Prostate gland (tissue), 2 donors: Measurements from ENCODE around the gene PEX14. TPM values are rescaled to one million over a fixed set of nuclear protein-coding genes. Genes with fewer than 3 reads are reported as not detected.
"Not testable (repeated sequence)": the region's sequence is repeated elsewhere in the genome, so short reads cannot be mapped to it uniquely, and the experiment has no call there.

Experiments
- DNase-seq: peaks from one replicate; pipeline ENCODE4 v3.0.0-alpha.2; 2019; ENCODE audit warnings: low spot score
- H3K27ac ChIP-seq, 2 donors: fragments of 200-600 bp; sonication (generic); 2 replicates each; pipeline ENCODE4 v1.5.1; 2017 to 2019
- H3K27me3 ChIP-seq: fragments of 200-600 bp; sonication (generic); replicated peaks from 2 replicates; pipeline ENCODE4 v1.5.1; 2019; ENCODE audit not compliant: insufficient read depth
- H3K36me3 ChIP-seq, 2 donors: fragments of 200-600 bp; sonication (generic); 1 replicate in 1 of 2; 2 replicates in 1 of 2; pipeline versions ENCODE4 v1.5.1 to v1.8.1; 2017 to 2019
- H3K4me1 ChIP-seq: fragments of 200-600 bp; sonication (generic); replicated peaks from 2 replicates; pipeline ENCODE4 v1.5.1; 2019
- H3K4me3 ChIP-seq, 2 donors: fragments of 200-600 bp; sonication (generic); 2 replicates each; pipeline ENCODE4 v1.5.1; 2017 to 2019
- H3K9me3 ChIP-seq: fragments of 200-600 bp; sonication (generic); 2 replicates; pipeline ENCODE4 v1.5.1; 2017
- CTCF ChIP-seq, 4 experiments: fragments of 200-600 bp in 2 of 4; fragments of 450-650 bp in 2 of 4; sonication (generic) in 2 of 4; IDR thresholded peaks; 1 replicate in 3 of 4; 2 replicates in 1 of 4; pipeline ENCODE4 v1.5.1; 2016 to 2019; ENCODE audit warnings: antibody characterized with exemption in 4 of 4, mild to moderate bottlenecking in 2 of 4, moderate library complexity in 2 of 4
- POLR2A ChIP-seq: fragments of 450-650 bp; IDR thresholded peaks from one replicate; pipeline ENCODE4 v1.6.1; 2016; ENCODE audit warnings: antibody characterized with exemption, mild to moderate bottlenecking
- POLR2AphosphoS5 ChIP-seq: sonication (generic); formaldehyde crosslinking; IDR thresholded peaks from one replicate; pipeline ENCODE4 v1.6.1; 2017; ENCODE audit warnings: antibody characterized with exemption
- WGBS: methylation state at CpG from one replicate; pipeline ENCODE4 v1.1.5; 2018; 5-methylcytosine and 5-hydroxymethylcytosine counted together
- intact Hi-C: fragments of 100-400 bp; cut with DNase I; formaldehyde crosslinking; loops from one replicate; pipeline ENCODE4 v1.14.2; 2022
- total RNA-seq, 2 donors: library from RNA; depleted of rRNA; stranded (reverse); fragments of >200 nt; gene quantifications; one replicate each; pipeline ENCODE4 v1.1.0, GENCODE V29; 2016

PEX14 gene
- total RNA-seq, 2 donors from 2014 or later: 26.1 to 34.7 TPM

GRCh38 chr1:10502206-10502605, 27.5 kb downstream of the PEX14 start:
- Histone ChIP-seq H3K27me3 (no peaks in the 10 kb centered on the region), H3K4me1 (no peaks in the 10 kb centered on the region), H3K9me3 (no peaks in the 10 kb centered on the region), H3K36me3 (no peaks in the 10 kb centered on the region), H3K4me3 (no peak overlapping the region), H3K27ac (no peak overlapping the region)
- DNase-seq: no peak
- no peak for TF ChIP-seq CTCF (IDR thresholded peaks at IDR 0.05)
- no peak for TF ChIP-seq POLR2AphosphoS5
- TF ChIP-seq POLR2A: no peak
- intact Hi-C loops: no loop called here
- 62% methylated on average over 5 of the region's 5 CpGs for WGBS

GRCh38 chr1:10504249-10504648, 29.5 kb downstream of the PEX14 start:
- DNase-seq: no peak
- no peak for TF ChIP-seq POLR2A
- no peak for TF ChIP-seq POLR2AphosphoS5
- no peak for TF ChIP-seq CTCF (IDR thresholded peaks at IDR 0.05)
- no peaks in the 10 kb centered on the region for H3K4me1 ChIP-seq
- no peak overlapping the region for H3K27ac ChIP-seq
- 57% methylated on average over 5 of the region's 5 CpGs for WGBS
- H3K36me3 ChIP-seq: no peaks in the 10 kb centered on the region
- no peaks in the 10 kb centered on the region for H3K9me3 ChIP-seq
- intact Hi-C loops: no loop called here
- no peak overlapping the region for H3K4me3 ChIP-seq
- H3K27me3 ChIP-seq: no peaks in the 10 kb centered on the region

GRCh38 chr1:10506046-10506676, 31.4 kb downstream of the PEX14 start:
- not testable (repeated sequence) for H3K27ac ChIP-seq, H3K36me3 ChIP-seq, H3K27me3 ChIP-seq, DNase-seq, H3K4me3 ChIP-seq, H3K9me3 ChIP-seq
- peaks cover 10% of the 10 kb centered on the region for H3K4me1 ChIP-seq
- 93% methylated on average over 12 of the region's 12 CpGs for WGBS
- intact Hi-C loops: loop anchor here (5.0 kb wide), 1 partner anchor 361 kb away; no protein-coding TSS in a partner anchor

- no peak for TF ChIP-seq POLR2A
- TF ChIP-seq POLR2AphosphoS5: no peak
- TF ChIP-seq CTCF (IDR thresholded peaks at IDR 0.05): no peak
- intact Hi-C loops: loop anchor here (5.0 kb wide), 1 partner anchor 361 kb away; no protein-coding TSS in a partner anchor
- Histone ChIP-seq H3K4me1 (peaks cover 10% of the 10 kb centered on the region), H3K27me3 (no peaks in the 10 kb centered on the region), H3K9me3 (no peaks in the 10 kb centered on the region), H3K27ac (no peak overlapping the region), H3K4me3 (no peak overlapping the region), H3K36me3 (no peaks in the 10 kb centered on the region)
- no peak for DNase-seq
- WGBS: 62% methylated on average over 4 of the region's 4 CpGs
Measured at GRCh38 chr1:10506677-10507047, 31.9 kb downstream of the PEX14 start.

- H3K36me3 ChIP-seq: no peaks in the 10 kb centered on the region
- peak; percentile 71 for DNase-seq
- peak; percentile 51 to 89 (median 78) for TF ChIP-seq CTCF (IDR thresholded peaks at IDR 0.05)
- TF ChIP-seq POLR2AphosphoS5: peak; percentile 77
- TF ChIP-seq POLR2A: no peak
- WGBS: 55% methylated on average over 17 of the region's 17 CpGs
- H3K9me3 ChIP-seq: no peaks in the 10 kb centered on the region
- no peak overlapping the region for H3K4me3 ChIP-seq
- H3K27me3 ChIP-seq: no peaks in the 10 kb centered on the region
- peak overlapping the region in 1 of 2 donors; percentile 6 for H3K27ac ChIP-seq
- peaks cover 10% of the 10 kb centered on the region for H3K4me1 ChIP-seq
- intact Hi-C loops: loop anchor here (5.0 kb wide), 1 partner anchor 360 kb away; no protein-coding TSS in a partner anchor
Measured at GRCh38 chr1:10507111-10507879, 32.5 kb downstream of the PEX14 start.
